ENCODE results near the gene UBE2D4.
"Not testable (repeated sequence)": the region's sequence is repeated elsewhere in the genome, so short reads cannot be mapped to it uniquely, and the experiment has no call there.

- not testable (repeated sequence) for TF ChIP-seq CTCF (IDR thresholded peaks at IDR 0.05 in 8 of 11, conservative IDR thresholded peaks at IDR 0.05 in 3 of 11); POLR2A (IDR thresholded peaks at IDR 0.05); POLR2AphosphoS5 (IDR thresholded peaks at IDR 0.05)
Measured at GRCh38 chr7:43898571-43898970, 27.7 kb upstream of the UBE2D4 start.
